H9 (cell line): ENCODE results near the gene PAK6. TPM values are rescaled to one million over a fixed set of nuclear protein-coding genes. Genes with fewer than 3 reads are reported as not detected.

Experiments used
- DNase-seq: peaks from one replicate; pipeline ENCODE4 v3.0.0-alpha.2; 2017
- H2AFZ ChIP-seq: one replicate; pipeline ENCODE4 v1.6.1; 2013; ENCODE audit warnings: mild to moderate bottlenecking, low read length, control low read depth, moderate library complexity
- H2AK5ac ChIP-seq: 2 replicates; pipeline ENCODE4 v1.6.1; 2013; ENCODE audit warnings: low read length, control low read depth, mixed read lengths; ENCODE audit not compliant: insufficient read length
- H2BK120ac ChIP-seq: one replicate; pipeline ENCODE4 v1.6.1; 2013; ENCODE audit warnings: low read depth, mild to moderate bottlenecking, low read length, control low read depth, inconsistent platforms; ENCODE audit not compliant: poor library complexity, severe bottlenecking
- H2BK12ac ChIP-seq: 2 replicates; pipeline ENCODE4 v1.6.1; 2013; ENCODE audit warnings: low read length, control low read depth, mixed read lengths, low read depth; ENCODE audit not compliant: insufficient read length
- H2BK15ac ChIP-seq: 2 replicates; pipeline ENCODE4 v1.6.1; 2013; ENCODE audit warnings: low read depth, low read length, control low read depth
- H2BK20ac ChIP-seq: one replicate; pipeline ENCODE4 v1.6.1; 2013; ENCODE audit warnings: low read depth, mild to moderate bottlenecking, low read length, control low read depth, inconsistent platforms; ENCODE audit not compliant: poor library complexity, severe bottlenecking
- H2BK5ac ChIP-seq: 2 replicates; pipeline ENCODE4 v1.6.1; 2013; ENCODE audit warnings: low read length, control low read depth, mixed read lengths; ENCODE audit not compliant: insufficient read length
- H3K14ac ChIP-seq: 2 replicates; pipeline ENCODE4 v1.6.1; 2013; ENCODE audit warnings: low read length, control low read depth; ENCODE audit not compliant: insufficient read depth
- H3K18ac ChIP-seq: 2 replicates; pipeline ENCODE4 v1.6.1; 2013; ENCODE audit warnings: low read depth, mild to moderate bottlenecking, mixed read lengths, low read length, control low read depth; ENCODE audit not compliant: insufficient read length
- H3K23ac ChIP-seq: 2 replicates; pipeline ENCODE4 v1.6.1; 2013; ENCODE audit warnings: low read length, control low read depth, mixed read lengths, low read depth; ENCODE audit not compliant: insufficient read length
- H3K23me2 ChIP-seq: 2 replicates; pipeline ENCODE4 v1.6.1; 2013; ENCODE audit warnings: low read depth, mild to moderate bottlenecking, mixed read lengths, low read length, control low read depth; ENCODE audit not compliant: insufficient read length, poor library complexity, severe bottlenecking
- H3K27ac ChIP-seq: 2 replicates; pipeline ENCODE4 v1.5.1; 2013; ENCODE audit warnings: low read length, control low read depth, mixed read lengths, low read depth; ENCODE audit not compliant: insufficient read length
- H3K27me3 ChIP-seq: 2 replicates; pipeline ENCODE4 v1.6.1; 2013; ENCODE audit warnings: low read length, control low read depth, inconsistent platforms; ENCODE audit not compliant: insufficient read depth
- H3K4ac ChIP-seq: 2 replicates; pipeline ENCODE4 v1.6.1; 2013; ENCODE audit warnings: low read depth, mild to moderate bottlenecking, control low read depth, inconsistent platforms, low read length, moderate library complexity
- H3K4me1 ChIP-seq: 2 replicates; pipeline ENCODE4 v1.6.1; 2013; ENCODE audit warnings: low read length, control low read depth, inconsistent platforms; ENCODE audit not compliant: insufficient read depth
- H3K4me2 ChIP-seq: 2 replicates; pipeline ENCODE4 v1.6.1; 2013; ENCODE audit warnings: low read length, control low read depth, mixed read lengths; ENCODE audit not compliant: insufficient read length, insufficient read depth
- H3K56ac ChIP-seq: 2 replicates; pipeline ENCODE4 v1.6.1; 2013; ENCODE audit warnings: low read depth, mild to moderate bottlenecking, mixed read lengths, low read length, control low read depth; ENCODE audit not compliant: insufficient read length
- H3K79me1 ChIP-seq: 2 replicates; pipeline ENCODE4 v1.6.1; 2013; ENCODE audit warnings: low read depth, mild to moderate bottlenecking, moderate library complexity, low read length, control low read depth, inconsistent platforms; ENCODE audit not compliant: insufficient read depth, poor library complexity, severe bottlenecking
- H3K79me2 ChIP-seq: 2 replicates; pipeline ENCODE4 v1.6.1; 2013; ENCODE audit warnings: low read length, control low read depth, inconsistent platforms; ENCODE audit not compliant: insufficient read depth
- H3K9ac ChIP-seq: 2 replicates; pipeline ENCODE4 v1.6.1; 2013; ENCODE audit warnings: low read length, control low read depth, mixed read lengths; ENCODE audit not compliant: insufficient read length; ENCODE audit errors: extremely low read depth
- H3K9me3 ChIP-seq: one replicate; pipeline ENCODE4 v1.6.1; 2013; ENCODE audit warnings: low read depth, low read length, inconsistent platforms; ENCODE audit not compliant: control insufficient read depth
- H3T11ph ChIP-seq: one replicate; pipeline ENCODE4 v1.6.1; 2013; ENCODE audit warnings: mild to moderate bottlenecking, low read length, control low read depth, inconsistent platforms
- H4K20me1 ChIP-seq: one replicate; pipeline ENCODE4 v1.6.1; 2013; ENCODE audit not compliant: control insufficient read depth, insufficient read length, insufficient read depth
- H4K5ac ChIP-seq: 2 replicates; pipeline ENCODE4 v1.6.1; 2013; ENCODE audit warnings: low read depth, mild to moderate bottlenecking, mixed read lengths, low read length, control low read depth; ENCODE audit not compliant: insufficient read length
- H4K8ac ChIP-seq: replicated peaks from 2 replicates; pipeline ENCODE4 v1.6.1; 2013; ENCODE audit warnings: low read length, control low read depth, mixed read lengths, low read depth; ENCODE audit not compliant: insufficient read length
- H4K91ac ChIP-seq: 2 replicates; pipeline ENCODE4 v1.6.1; 2013; ENCODE audit warnings: low read depth, mild to moderate bottlenecking, moderate library complexity, mixed read lengths, low read length, control low read depth; ENCODE audit not compliant: insufficient read length
- H3K27ac Mint-ChIP-seq, 3 experiments: 2 replicates in 2 of 3; 3 replicates in 1 of 3; pipeline ENCODE4 v1.8.0; 2020 to 2021; ENCODE audit warnings: mixed read lengths in 3 of 3, mild to moderate bottlenecking in 1 of 3, moderate library complexity in 1 of 3
- H3K27me3 Mint-ChIP-seq: 2 replicates; pipeline ENCODE4 v1.8.0; 2021; ENCODE audit warnings: low read depth, mild to moderate bottlenecking, moderate library complexity, mixed read lengths
- H3K36me3 Mint-ChIP-seq, 3 experiments: 2 replicates in 2 of 3; 3 replicates in 1 of 3; pipeline ENCODE4 v1.8.0; 2020 to 2021; ENCODE audit warnings: low read depth in 3 of 3, mixed read lengths in 3 of 3; ENCODE audit not compliant: insufficient read depth in 1 of 3
- H3K4me1 Mint-ChIP-seq, 2 experiments: 2 replicates each; pipeline ENCODE4 v1.8.0; 2020; ENCODE audit warnings: mixed read lengths in 2 of 2
- H3K4me3 Mint-ChIP-seq, 2 experiments: 2 replicates in 1 of 2; 3 replicates in 1 of 2; pipeline ENCODE4 v1.8.0; 2020 to 2021; ENCODE audit warnings: mild to moderate bottlenecking in 2 of 2, mixed read lengths in 2 of 2, moderate library complexity in 1 of 2
- H3K9me3 Mint-ChIP-seq, 2 experiments: 2 replicates in 1 of 2; 3 replicates in 1 of 2; pipeline ENCODE4 v1.8.0; 2020; ENCODE audit warnings: mild to moderate bottlenecking in 2 of 2, mixed read lengths in 2 of 2, moderate library complexity in 1 of 2
- CTCF ChIP-seq: fragments of 200-600 bp; sonication (generic); conservative IDR thresholded peaks from 3 replicates; pipeline ENCODE4 v1.8.0; 2021; ENCODE audit warnings: antibody characterized with exemption, mild to moderate bottlenecking
- WGBS: extraction: QIAGEN DNeasy Blood & Tissue Kit; methylation state at CpG from one replicate; pipeline ENCODE4 v1.1.7; 2013; ENCODE audit warnings: missing lambda C conversion rate, low lambda C conversion rate, mixed read lengths; ENCODE audit not compliant: insufficient read length; ENCODE audit errors: extremely low coverage; 5-methylcytosine and 5-hydroxymethylcytosine counted together
- total RNA-seq: library from RNA; stranded (reverse); gene quantifications from 2 replicates; pipeline ENCODE4 v1.2.1, GENCODE V29; 2021

Gene PAK6
- total RNA-seq, 1 experiment from 2014 or later, result 7.4 TPM

- H3K4me1 ChIP-seq, result no peaks in the 10 kb centered on the region
- no peak overlapping the region for H3K9ac ChIP-seq
- no peak overlapping the region for H4K8ac ChIP-seq
- Mint-ChIP-seq H3K27me3 (peaks cover 46% of the 10 kb centered on the region), H3K4me3 (peak overlapping the region; percentile 74 to 80), H3K27ac (no peak overlapping the region), H3K9me3 (no peaks in the 10 kb centered on the region; a peak in 1 of 5 replicates), H3K4me1 (peaks cover 10 to 17% of the 10 kb centered on the region in 2 experiments), H3K36me3 (peaks cover 0 to 3% (median 2%) of the 10 kb centered on the region in 3 experiments; a peak in 2 of 7 replicates)
- peak overlapping the region; percentile 18; the same call in 1 of the 2 replicates for H3K14ac ChIP-seq
- H3K56ac ChIP-seq, result no peak overlapping the region
- no peaks in the 10 kb centered on the region for H3K79me1 ChIP-seq
- no peak overlapping the region for H2AK5ac ChIP-seq
- TF ChIP-seq CTCF, result no peak
- no CpG with 5 or more reads among the region's 82 CpGs for WGBS
- no peak overlapping the region for H2BK20ac ChIP-seq
- no peaks in the 10 kb centered on the region for H4K20me1 ChIP-seq
- H3K23ac ChIP-seq, result no peak overlapping the region
- no peak overlapping the region for H2BK15ac ChIP-seq
- H3K4me2 ChIP-seq, result peak overlapping the region; percentile 45
- no peak overlapping the region for H4K91ac ChIP-seq
- H2AFZ ChIP-seq, result no peak overlapping the region
- no peak overlapping the region for H3K4ac ChIP-seq
- DNase-seq, result peak; percentile 70
- no peaks in the 10 kb centered on the region for H3K9me3 ChIP-seq
- peak overlapping the region; percentile 29 for H3K18ac ChIP-seq
- H2BK5ac ChIP-seq, result no peak overlapping the region
- H3K79me2 ChIP-seq, result no peaks in the 10 kb centered on the region
- no peak overlapping the region for H3T11ph ChIP-seq
- H2BK120ac ChIP-seq, result no peak overlapping the region
- H3K27me3 ChIP-seq, result peaks cover 16% of the 10 kb centered on the region; the same call in 1 of the 2 replicates
- H4K5ac ChIP-seq, result no peak overlapping the region
- no peak overlapping the region for H2BK12ac ChIP-seq
- H3K23me2 ChIP-seq, result peaks cover 9% of the 10 kb centered on the region
- H3K27ac ChIP-seq, result no peak overlapping the region
These were observed 13.7 kb downstream of the PAK6 start for GRCh38 chr15:40252438-40253166.
